Activated CD4-positive, alpha-beta T cell treated with anti-CD3 and anti-CD28 coated beads, Interleukin-2, amount 10 ng/mL, durations not matched to agents 7 days and 5 days (primary cell): ENCODE data around the gene ARPC1A. TPM values are rescaled to one million over a fixed set of nuclear protein-coding genes. Genes with fewer than 3 reads are reported as not detected.
A peak's percentile ranks its signal among the peaks of the same experiment; 100 is the strongest.

Experiments used
- CTCF ChIA-PET: fragments of 350-600 bp; sonication (Branson Sonifier 250); formaldehyde crosslinking; loops from one replicate; lab custom pipeline; 2021; ENCODE audit warnings: antibody characterized with exemption; lab: Charles Lee
- POLR2A ChIA-PET: fragments of 350-600 bp; sonication (Branson Sonifier 250); formaldehyde crosslinking; loops from one replicate; lab custom pipeline; 2021; ENCODE audit warnings: antibody characterized with exemption; lab: Charles Lee
- DNase-seq: peaks from one replicate; pipeline ENCODE4 v3.0.0-alpha.2; 2020
- H3K27ac Mint-ChIP-seq: one replicate; pipeline ENCODE4 v1.8.0; 2021; ENCODE audit warnings: mild to moderate bottlenecking, moderate library complexity, mixed read lengths
- H3K27me3 Mint-ChIP-seq: one replicate; pipeline ENCODE4 v1.8.0; 2021; ENCODE audit warnings: mixed read lengths
- H3K36me3 Mint-ChIP-seq: one replicate; pipeline ENCODE4 v1.8.0; 2021; ENCODE audit warnings: low read depth, mixed read lengths
- H3K4me1 Mint-ChIP-seq: one replicate; pipeline ENCODE4 v1.8.0; 2021; ENCODE audit warnings: mixed read lengths
- H3K4me3 Mint-ChIP-seq: one replicate; pipeline ENCODE4 v1.8.0; 2021; ENCODE audit warnings: mild to moderate bottlenecking, moderate library complexity, mixed read lengths
- H3K9me3 Mint-ChIP-seq: one replicate; pipeline ENCODE4 v1.8.0; 2021; ENCODE audit warnings: mixed read lengths
- total RNA-seq, 2 experiments: library from RNA; stranded (reverse); gene quantifications; one replicate each; pipeline ENCODE4 v1.2.3, GENCODE V29; 2021

Gene ARPC1A
- total RNA-seq, 2 experiments from 2014 or later, result 51.9 to 56.8 TPM

- Mint-ChIP-seq H3K4me1 (peaks cover 5% of the 10 kb centered on the region), H3K4me3 (no peak overlapping the region), H3K27ac (no peak overlapping the region), H3K36me3 (peaks cover 53% of the 10 kb centered on the region), H3K27me3 (no peaks in the 10 kb centered on the region), H3K9me3 (no peaks in the 10 kb centered on the region)
- ChIA-PET CTCF (interaction anchor here (0.6 to 2.4 kb wide), 2 partner anchors 29 to 61 kb away, joined by 3 to 6 read pairs; no protein-coding TSS in a partner anchor), POLR2A (interaction anchor here (0.6 kb wide), 1 partner anchor 121 kb away, joined by 4 read pairs; no protein-coding TSS in a partner anchor)
- DNase-seq, result no peak
Observed at GRCh38 chr7:99362801-99363200, 37.1 kb downstream of the ARPC1A start.

GRCh38 chr7:99363286-99363685 is 37.6 kb downstream of the ARPC1A start:
- ChIA-PET POLR2A (no interaction called here), CTCF (interaction anchor here (0.6 to 2.4 kb wide), 2 partner anchors 29 to 60 kb away, joined by 3 to 6 read pairs; no protein-coding TSS in a partner anchor)
- Mint-ChIP-seq H3K27ac (no peak overlapping the region), H3K9me3 (no peaks in the 10 kb centered on the region), H3K27me3 (no peaks in the 10 kb centered on the region), H3K36me3 (peaks cover 48% of the 10 kb centered on the region), H3K4me3 (no peak overlapping the region), H3K4me1 (peaks cover 5% of the 10 kb centered on the region)
- no peak for DNase-seq

- Mint-ChIP-seq H3K4me1 (peaks cover 24% of the 10 kb centered on the region), H3K27ac (no peak overlapping the region), H3K4me3 (no peak overlapping the region), H3K9me3 (no peaks in the 10 kb centered on the region), H3K36me3 (peaks cover 45% of the 10 kb centered on the region), H3K27me3 (no peaks in the 10 kb centered on the region)
- CTCF ChIA-PET, result interaction anchor here (0.5 to 2.4 kb wide), 5 partner anchors 15 to 34 kb away, joined by 3 to 6 read pairs (median 3); no protein-coding TSS in a partner anchor
- POLR2A ChIA-PET, result no interaction called here
- DNase-seq, result peak; percentile 69
Observed at GRCh38 chr7:99365318-99366141, 39.8 kb downstream of the ARPC1A start.

GRCh38 chr7:99366646-99367045 is 40.9 kb downstream of the ARPC1A start:
- Mint-ChIP-seq H3K36me3 (peaks cover 35% of the 10 kb centered on the region), H3K4me1 (peaks cover 24% of the 10 kb centered on the region), H3K9me3 (no peaks in the 10 kb centered on the region), H3K4me3 (no peak overlapping the region), H3K27me3 (no peaks in the 10 kb centered on the region), H3K27ac (no peak overlapping the region)
- POLR2A ChIA-PET, result no interaction called here
- no peak for DNase-seq
- CTCF ChIA-PET, result no interaction called here

- peaks cover 22% of the 10 kb centered on the region for H3K36me3 Mint-ChIP-seq
- POLR2A ChIA-PET, result no interaction called here
- H3K9me3 Mint-ChIP-seq, result no peaks in the 10 kb centered on the region
- H3K4me3 Mint-ChIP-seq, result no peak overlapping the region
- DNase-seq, result no peak
- CTCF ChIA-PET, result interaction anchor here (1.0 to 1.8 kb wide), 2 partner anchors 9 to 18 kb away, joined by 5 read pairs; no protein-coding TSS in a partner anchor
- peaks cover 32% of the 10 kb centered on the region for H3K4me1 Mint-ChIP-seq
- no peaks in the 10 kb centered on the region for H3K27me3 Mint-ChIP-seq
- peak overlapping the region; percentile 79 for H3K27ac Mint-ChIP-seq
Observed at GRCh38 chr7:99368750-99369389, 43.2 kb downstream of the ARPC1A start.

- Mint-ChIP-seq H3K36me3 (peaks cover 17% of the 10 kb centered on the region), H3K27me3 (no peaks in the 10 kb centered on the region), H3K4me3 (no peak overlapping the region), H3K27ac (no peak overlapping the region), H3K9me3 (no peaks in the 10 kb centered on the region), H3K4me1 (peaks cover 31% of the 10 kb centered on the region)
- ChIA-PET POLR2A (interaction anchor here (0.6 kb wide), 1 partner anchor 32 kb away, joined by 3 read pairs; no protein-coding TSS in a partner anchor), CTCF (interaction anchor here (0.6 to 1.8 kb wide), 3 partner anchors 8 to 17 kb away, joined by 3 to 5 read pairs (median 5); no protein-coding TSS in a partner anchor)
- DNase-seq, result no peak
Observed at GRCh38 chr7:99369767-99370391, 44.2 kb downstream of the ARPC1A start.

GRCh38 chr7:99371376-99371920 is 45.8 kb downstream of the ARPC1A start:
- Mint-ChIP-seq H3K4me3 (no peak overlapping the region), H3K9me3 (no peaks in the 10 kb centered on the region), H3K27me3 (no peaks in the 10 kb centered on the region), H3K36me3 (peaks cover 5% of the 10 kb centered on the region), H3K27ac (peak overlapping the region; percentile 57), H3K4me1 (peaks cover 31% of the 10 kb centered on the region)
- DNase-seq, result no peak
- POLR2A ChIA-PET, result no interaction called here
- CTCF ChIA-PET, result interaction anchor here (0.7 to 1.8 kb wide), 3 partner anchors 12 to 37 kb away, joined by 3 to 6 read pairs (median 3); partner anchors contain the start of genes BUD31 and PDAP1

- ChIA-PET CTCF (interaction anchor here (0.8 to 2.1 kb wide), 4 partner anchors 13 to 44 kb away, joined by 3 to 6 read pairs (median 4); no protein-coding TSS in a partner anchor), POLR2A (no interaction called here)
- Mint-ChIP-seq H3K27ac (no peak overlapping the region), H3K4me3 (peak overlapping the region; percentile 75), H3K36me3 (peaks cover 7% of the 10 kb centered on the region), H3K4me1 (peaks cover 38% of the 10 kb centered on the region), H3K9me3 (no peaks in the 10 kb centered on the region), H3K27me3 (no peaks in the 10 kb centered on the region)
- no peak for DNase-seq
Observed at GRCh38 chr7:99372275-99373090, 46.8 kb downstream of the ARPC1A start.

GRCh38 chr7:99373091-99374066 is 47.7 kb downstream of the ARPC1A start:
- Mint-ChIP-seq H3K4me3 (peak overlapping the region; percentile 75), H3K36me3 (peaks cover 13% of the 10 kb centered on the region), H3K27me3 (no peaks in the 10 kb centered on the region), H3K4me1 (peaks cover 44% of the 10 kb centered on the region), H3K9me3 (no peaks in the 10 kb centered on the region), H3K27ac (peak overlapping the region; percentile 81)
- ChIA-PET CTCF (interaction anchor here (0.8 to 2.1 kb wide), 3 partner anchors 14 to 43 kb away, joined by 4 to 6 read pairs (median 5); no protein-coding TSS in a partner anchor), POLR2A (no interaction called here)
- no peak for DNase-seq

- Mint-ChIP-seq H3K27me3 (no peaks in the 10 kb centered on the region), H3K4me1 (peaks cover 43% of the 10 kb centered on the region), H3K9me3 (no peaks in the 10 kb centered on the region), H3K4me3 (peak within 1 kb of the TSS; percentile 75), H3K27ac (peak within 1 kb of the TSS; percentile 81), H3K36me3 (peaks cover 19% of the 10 kb centered on the region)
- ChIA-PET CTCF (interaction anchor here (2.1 kb wide), 1 partner anchor 25 kb away, joined by 5 read pairs; no protein-coding TSS in a partner anchor), POLR2A (interaction anchor here (0.6 kb wide), 1 partner anchor 960 kb away, joined by 3 read pairs; no protein-coding TSS in a partner anchor)
- peak; percentile 85 for DNase-seq
Observed at GRCh38 chr7:99374111-99375064, 48.7 kb downstream of the ARPC1A start, which contains the start of gene ARPC1B. Gene ARPC1B, plus strand, starts transcription at chr7:99374730. Its CDS starts 10,985 bp downstream, at chr7:99385715.
